Measurements from ENCODE around the gene GOLM1.

- no peak for TF ChIP-seq CTCF (IDR thresholded peaks at IDR 0.05)
- TF ChIP-seq POLR2A (IDR thresholded peaks at IDR 0.05) = no peak
- no peak for TF ChIP-seq EP300 (IDR thresholded peaks at IDR 0.05)
Observed at GRCh38 chr9:86102626-86103025, 3.3 kb upstream of the GOLM1 start.
